ENCODE data around the gene PRR20G. TPM values are rescaled to one million over a fixed set of nuclear protein-coding genes. Genes with fewer than 3 reads are reported as not detected.
"Not testable (repeated sequence)": the region's sequence is repeated elsewhere in the genome, so short reads cannot be mapped to it uniquely, and the experiment has no call there.

PRR20G gene
- total RNA-seq, 1 donor from 2014 or later, result not detected

DNA sequence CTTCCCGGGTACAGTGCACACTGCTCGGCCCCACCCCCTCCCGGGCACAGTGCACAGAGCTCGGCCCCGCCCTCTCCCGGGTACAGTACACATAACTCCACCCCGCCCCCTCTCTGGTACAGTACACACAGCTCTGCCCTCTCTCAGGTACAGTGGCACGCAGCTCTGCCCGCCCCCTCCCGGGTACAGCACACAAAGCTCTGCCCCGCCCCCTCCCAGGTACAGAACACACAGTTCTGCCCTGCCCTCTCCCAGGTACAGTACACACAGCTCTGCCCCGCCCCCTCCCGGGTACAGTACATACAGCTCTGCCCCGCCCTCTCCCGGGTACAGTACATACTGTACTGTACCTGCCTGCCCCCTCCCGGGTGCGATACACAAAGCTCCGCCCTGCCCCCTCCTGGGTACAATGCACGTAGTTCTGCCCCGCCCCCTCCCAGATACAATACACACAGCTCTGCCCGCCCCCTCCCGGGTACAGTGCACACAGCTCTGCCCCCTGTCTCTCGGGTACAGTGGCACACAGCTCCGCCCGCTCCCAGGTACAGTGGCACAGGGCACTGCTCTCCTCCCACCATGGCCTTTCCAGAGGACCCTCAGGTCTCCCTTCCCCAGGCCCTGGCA lies 16.4 kb upstream of the PRR20G start:
- no peak for DNase-seq (ENCODE audit: extremely low read depth, low read depth, low spot score)

DNA sequence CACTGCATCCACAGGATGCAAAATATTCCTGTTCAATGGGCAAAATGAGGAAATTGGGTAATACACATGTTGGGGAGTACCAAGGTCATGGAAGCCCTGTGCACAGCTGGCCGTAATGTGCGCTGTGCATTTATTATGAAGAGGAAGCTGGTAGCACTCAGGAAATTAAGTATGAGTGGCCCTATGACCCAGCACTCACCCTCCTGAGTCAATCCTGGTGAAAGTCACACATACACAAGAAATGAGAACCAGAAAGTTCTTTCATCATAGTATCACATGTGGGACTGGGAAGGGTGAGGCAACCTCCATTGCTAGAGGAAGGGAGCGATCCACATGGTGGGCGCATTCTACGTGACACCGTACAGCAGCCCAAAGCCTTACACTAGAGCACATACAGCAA lies 11.4 kb upstream of the PRR20G start:
- DNase-seq (ENCODE audit: extremely low read depth, low read depth, low spot score), result no peak

DNA sequence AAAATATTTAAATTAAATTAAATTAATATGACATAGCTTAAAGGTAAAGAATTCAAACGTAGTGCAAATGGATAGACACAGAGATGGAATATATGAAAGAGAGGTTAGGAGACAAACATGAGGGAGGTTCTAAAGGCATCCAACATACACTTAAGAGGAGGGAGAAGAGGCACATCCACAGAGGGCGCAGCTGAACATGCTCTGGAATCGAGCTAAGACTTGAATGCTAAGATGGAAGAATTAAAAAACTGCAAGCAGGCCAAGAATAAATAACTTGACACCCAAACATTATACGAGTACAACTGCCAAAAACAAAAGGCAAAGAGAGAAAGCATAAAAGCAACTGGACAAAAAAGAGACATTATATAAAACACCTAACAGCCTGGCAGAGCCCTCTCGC lies 9.1 kb upstream of the PRR20G start:
- DNase-seq (ENCODE audit: extremely low read depth, low read depth, low spot score), result no peak

DNA sequence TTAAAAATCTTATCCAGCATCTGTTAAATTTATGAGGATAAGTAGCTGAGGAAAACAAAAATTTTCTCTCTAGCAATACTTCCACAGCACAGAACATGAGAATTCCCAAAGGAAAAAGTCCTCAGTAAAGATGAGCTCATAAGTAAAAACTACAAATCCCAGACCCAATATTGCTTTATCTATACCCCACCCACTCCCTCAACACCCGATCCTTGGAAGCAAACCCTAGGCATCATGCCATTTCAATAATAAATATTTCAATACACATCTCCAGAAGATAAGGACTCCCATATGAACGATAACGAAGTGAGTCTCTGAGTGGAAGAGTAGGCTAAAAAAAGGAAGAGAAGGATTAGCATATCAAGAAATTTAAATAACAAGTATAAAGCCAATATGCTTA lies 8.3 kb upstream of the PRR20G start:
- no peak for DNase-seq (ENCODE audit: extremely low read depth, low read depth, low spot score)

DNA sequence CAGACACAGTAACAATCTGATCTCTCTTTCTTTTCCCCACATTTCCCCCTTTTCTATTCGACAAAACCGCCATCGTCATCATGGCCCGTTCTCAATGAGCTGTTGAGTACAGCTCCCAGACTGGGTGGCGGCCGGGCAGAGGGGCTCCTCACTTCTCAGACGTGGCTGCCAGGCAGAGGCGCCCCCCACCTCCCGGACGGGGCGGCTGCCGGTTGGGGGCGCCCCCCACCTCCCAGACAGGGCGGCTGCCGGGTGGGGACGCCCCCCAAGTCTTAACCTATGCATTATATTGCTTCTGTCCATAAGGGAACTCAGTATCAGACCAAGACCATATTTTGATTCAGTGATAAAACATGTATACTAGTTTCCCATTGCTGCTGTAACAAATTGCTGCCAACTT lies 5.8 kb upstream of the PRR20G start:
- DNase-seq (ENCODE audit: extremely low read depth, low read depth, low spot score), result not testable (repeated sequence)

DNA sequence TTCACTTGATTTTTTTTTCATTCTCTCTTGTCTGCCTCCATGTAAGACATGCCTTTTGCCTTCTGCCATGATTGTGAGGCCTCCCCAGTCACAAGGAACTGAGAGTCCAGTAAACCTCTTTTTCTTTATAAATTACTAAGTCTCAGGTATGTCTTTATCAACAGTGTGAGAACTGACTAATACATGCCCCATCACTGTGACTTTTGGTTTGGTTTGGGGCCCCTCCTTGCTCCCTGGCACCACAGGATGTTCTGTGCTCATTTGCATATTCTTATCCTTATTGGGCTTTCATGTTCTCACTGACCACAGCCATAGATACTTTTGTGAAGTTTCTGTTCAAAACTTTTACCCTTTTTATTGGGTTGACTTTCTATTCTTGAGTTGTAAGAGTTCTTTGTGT lies 3.8 kb upstream of the PRR20G start:
- DNase-seq (ENCODE audit: extremely low read depth, low read depth, low spot score), result no peak

DNA sequence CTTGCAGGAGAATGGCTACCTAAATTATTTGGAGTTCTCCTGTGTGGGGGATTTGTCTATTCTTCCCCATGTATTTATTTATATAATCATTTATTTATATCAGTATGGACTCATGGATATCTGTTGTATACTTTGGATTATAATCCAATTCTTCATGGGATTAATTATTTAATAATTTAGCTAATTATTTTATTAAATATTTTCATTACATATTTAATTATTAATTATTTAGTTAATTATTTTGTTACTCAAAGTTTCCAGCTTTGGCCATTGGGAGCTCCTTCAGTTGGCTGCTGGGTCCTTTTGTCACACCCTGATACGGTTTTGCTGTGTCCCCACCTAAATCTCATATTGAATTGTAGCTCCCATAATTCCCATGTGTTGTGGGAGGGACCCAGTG lies 3.3 kb upstream of the PRR20G start:
- DNase-seq (ENCODE audit: extremely low read depth, low read depth, low spot score), result no peak

DNA sequence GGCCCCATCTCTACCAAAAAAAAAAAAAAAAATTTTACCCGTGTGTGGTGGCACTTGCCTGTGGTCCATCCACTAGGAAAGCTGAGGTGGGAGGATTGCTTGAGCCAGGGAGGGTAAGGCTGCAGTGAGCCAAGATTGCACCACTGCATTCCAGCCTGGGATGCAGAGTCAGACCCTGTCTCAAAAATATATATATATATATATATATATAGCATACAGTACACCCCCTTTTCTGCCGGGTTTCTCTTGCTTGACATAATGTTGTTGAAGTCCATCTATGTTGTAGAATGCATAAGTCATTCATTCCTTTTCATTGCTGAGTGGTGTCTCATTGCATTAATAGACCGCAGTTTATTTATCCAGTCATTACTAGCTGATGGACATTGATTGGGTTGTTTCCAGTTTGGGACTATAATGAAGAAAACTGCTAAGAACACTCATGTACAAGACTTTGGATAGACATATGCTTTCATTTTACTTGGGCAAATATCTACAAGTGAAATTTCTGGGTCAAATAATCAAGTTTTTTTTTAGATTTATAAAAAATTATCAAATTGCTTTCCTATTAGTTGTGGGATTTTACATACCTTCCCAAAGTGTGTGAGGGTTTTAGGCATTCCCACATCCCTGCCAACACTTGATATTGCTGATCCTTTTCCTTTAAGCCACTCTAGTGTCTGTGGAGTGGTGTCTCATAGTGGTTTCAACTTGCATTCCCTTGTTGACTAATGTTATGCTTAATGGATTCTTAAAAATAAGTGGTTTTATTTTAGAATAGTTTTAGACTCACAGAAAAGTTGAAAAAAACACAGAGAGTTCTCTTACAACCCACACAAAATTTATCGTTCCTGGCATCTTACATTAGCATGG lies 2.1 kb upstream of the PRR20G start:
- DNase-seq (ENCODE audit: extremely low read depth, low read depth, low spot score), result no peak

DNA sequence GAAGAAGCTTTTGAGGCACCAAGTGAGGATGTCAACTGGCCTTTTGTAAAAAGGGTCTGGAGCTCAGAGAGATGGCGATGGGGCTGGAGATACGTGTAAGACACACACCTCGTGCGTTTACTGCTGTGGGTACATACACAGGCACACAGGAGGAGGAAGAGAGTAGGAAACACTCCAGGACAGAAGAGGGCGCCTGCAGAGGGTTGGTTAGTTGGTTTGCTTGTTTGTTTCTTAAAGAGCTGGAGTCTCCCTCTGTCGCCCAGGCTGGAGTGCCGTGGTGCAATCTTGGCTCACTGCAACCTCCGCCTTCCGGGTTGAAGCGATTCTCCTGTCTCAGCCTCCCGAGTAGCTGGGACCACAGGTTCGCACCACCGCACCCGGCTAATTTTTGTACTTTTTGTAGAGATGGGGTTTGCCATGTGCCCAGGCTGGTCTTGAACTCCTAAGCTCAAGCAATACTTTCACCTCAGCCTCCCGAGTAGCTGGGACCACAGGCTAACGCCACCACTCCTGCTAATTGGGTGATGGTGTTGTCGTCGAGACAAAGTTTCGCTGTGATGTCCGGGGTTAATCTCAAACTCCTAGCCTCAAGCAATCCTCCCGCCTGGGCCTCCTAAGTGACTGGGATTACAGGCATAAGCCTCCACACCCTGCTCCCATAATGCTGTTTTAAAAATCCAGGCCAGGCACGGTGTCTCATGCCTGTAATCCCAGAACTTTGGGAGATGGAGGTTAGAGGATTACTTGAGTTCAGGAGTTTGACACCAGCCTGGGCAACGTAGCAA lies 1.3 kb upstream of the PRR20G start:
- no peak for DNase-seq (ENCODE audit: extremely low read depth, low read depth, low spot score)

DNA sequence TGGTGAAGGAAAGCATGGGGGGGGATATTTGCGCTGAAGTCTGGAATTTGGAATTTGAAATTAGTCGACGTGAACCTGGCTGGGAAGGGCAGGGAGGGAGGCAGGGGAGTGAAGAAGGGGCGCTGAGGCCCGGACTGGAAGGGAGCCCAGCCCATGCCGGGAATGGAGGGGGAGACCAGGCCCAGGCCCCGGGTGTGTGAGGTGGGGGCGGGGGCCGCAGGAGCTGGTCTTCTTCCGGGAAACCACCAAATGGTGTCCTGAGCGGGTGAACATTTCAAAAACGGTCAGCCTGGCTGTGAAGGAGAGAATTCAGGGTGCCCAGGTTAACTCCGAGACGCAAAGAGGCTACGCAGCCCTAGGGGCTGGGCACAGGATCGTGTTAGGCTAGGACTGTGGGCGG lies 497 bp upstream of the PRR20G start:
- DNase-seq (ENCODE audit: extremely low read depth, low read depth, low spot score), result no peak

DNA sequence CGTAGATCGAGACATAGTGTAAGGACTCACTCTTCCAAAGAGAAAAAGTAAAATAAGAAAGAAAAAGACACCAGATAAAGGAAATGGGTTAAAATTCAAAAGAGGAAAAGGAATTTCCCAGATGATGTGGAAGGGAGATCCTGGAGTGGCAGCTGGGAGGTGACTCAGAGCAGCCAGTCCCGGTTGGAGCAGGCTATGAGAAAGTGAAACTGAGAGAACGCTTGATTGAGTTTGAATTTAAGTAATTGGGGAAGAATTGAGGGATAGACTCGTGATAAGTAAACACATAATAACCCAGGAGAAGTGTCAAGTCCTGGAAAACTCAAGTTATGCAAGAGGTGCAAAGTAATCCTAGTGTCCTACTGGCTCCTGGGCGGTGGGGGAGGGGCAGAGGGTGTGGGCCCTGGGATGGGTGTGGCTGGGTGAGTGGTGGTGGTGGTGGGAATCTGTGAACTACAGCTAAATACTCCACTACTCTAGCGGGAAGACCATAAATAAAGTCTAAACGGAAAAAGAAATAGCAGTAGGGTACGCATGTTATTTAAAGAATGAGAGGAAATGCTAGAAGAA lies 1.2 kb downstream of the PRR20G start:
- DNase-seq (ENCODE audit: extremely low read depth, low read depth, low spot score), result no peak

DNA sequence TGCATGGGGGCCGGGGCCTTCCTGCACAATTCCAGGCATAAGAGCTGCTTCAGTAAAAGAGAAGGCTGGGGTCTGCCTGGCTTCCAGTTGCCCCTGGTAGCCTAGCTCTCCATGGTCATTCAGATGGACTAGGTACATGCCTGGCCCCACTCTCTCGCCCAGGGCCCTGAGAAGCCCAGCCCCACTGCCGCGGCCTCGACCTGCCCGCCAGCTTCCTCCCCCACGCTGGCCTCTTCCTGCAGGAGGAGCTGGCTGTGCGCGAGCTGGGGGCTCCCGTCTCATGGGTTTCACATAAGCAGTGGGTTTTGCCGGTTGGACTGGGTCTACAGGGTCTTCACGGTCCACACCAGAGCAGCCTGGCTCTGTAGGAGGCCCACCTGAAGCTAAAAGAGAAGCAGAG lies 3.6 kb downstream of the PRR20G start:
- no peak for DNase-seq (ENCODE audit: extremely low read depth, low read depth, low spot score)

DNA sequence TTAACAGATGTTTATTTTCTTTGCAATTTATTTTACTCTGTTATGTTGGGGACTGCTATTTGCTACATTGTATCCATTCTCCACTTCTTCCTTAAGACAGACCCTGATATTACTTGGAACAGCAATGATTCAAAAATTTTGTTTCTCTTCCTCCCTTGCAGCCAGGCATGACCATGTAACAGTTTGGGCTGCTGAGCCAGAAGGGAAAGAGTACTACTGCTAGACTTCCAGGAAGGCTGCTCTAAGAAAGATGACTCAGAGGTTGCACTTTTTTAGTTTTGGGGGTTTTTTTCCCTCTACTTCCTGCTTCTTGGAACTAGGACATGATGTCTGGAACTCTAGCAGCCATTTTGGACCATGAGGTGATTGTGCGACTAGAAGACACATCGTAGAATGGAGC lies 10.3 kb downstream of the PRR20G start:
- no peak for DNase-seq (ENCODE audit: extremely low read depth, low read depth, low spot score)

DNA sequence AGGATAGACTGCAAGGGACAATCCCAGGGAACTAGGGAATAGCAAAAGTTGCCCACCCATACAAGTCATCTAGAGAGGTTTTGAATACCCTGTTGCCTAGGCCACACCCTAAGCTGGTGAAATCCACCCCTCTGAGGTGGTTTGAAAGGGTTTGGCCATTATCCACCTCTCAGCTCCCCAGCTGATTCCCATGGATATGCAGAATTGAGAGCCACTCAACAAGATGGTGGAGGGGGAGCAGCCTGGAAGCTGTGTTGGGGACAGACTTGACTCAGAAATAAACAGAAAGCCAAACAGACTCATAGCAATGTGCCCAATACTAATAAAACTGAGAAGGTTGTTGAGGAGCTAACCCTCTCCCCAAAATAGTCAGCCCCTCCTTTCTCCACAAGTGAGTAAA lies 10.9 kb downstream of the PRR20G start:
- DNase-seq (ENCODE audit: extremely low read depth, low read depth, low spot score), result no peak

DNA sequence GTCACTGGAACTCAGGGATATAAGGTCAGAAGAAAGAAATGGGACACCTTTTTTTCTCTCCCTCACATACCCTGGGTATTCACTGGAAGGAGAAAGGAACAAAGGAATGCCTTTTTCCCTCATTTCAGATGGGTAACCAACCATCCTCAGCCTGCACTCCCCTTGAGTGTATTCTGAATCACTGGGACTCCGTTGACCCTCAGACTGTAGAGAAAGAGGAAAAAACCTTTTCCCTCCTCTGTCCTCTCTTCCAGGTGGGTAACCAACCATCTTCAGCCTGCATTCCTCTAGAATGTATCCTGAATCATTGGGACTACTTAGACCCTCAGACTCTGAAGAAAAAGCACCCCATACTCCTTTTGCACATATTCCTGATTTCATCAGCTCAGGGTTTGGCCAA lies 11.4 kb downstream of the PRR20G start:
- no peak for DNase-seq (ENCODE audit: extremely low read depth, low read depth, low spot score)

DNA sequence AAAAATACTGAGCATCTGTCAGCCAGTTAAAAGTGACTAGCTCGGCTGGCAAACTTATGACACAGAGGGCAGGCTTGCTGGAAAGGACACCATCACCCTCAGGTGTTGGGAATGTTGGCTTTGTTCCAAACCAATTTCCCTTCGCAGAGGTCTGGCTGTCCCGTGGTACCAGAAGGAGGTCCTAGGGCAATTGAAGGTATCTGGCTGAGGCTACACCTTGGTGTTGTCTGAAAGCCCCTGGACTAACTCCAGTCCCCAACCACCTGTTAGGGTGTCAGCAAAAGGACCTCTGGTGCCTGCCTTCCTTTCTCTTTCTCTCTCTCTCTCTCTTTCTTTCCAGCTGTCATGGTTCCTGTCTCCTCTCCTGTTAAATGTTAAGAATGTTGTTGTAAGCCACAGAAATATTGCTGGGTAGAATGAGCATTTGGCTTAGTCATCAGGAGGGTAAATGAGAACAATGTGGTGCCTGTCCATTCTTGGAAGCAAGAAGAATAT lies 12.5 kb downstream of the PRR20G start:
- no peak for DNase-seq (ENCODE audit: extremely low read depth, low read depth, low spot score)

DNA sequence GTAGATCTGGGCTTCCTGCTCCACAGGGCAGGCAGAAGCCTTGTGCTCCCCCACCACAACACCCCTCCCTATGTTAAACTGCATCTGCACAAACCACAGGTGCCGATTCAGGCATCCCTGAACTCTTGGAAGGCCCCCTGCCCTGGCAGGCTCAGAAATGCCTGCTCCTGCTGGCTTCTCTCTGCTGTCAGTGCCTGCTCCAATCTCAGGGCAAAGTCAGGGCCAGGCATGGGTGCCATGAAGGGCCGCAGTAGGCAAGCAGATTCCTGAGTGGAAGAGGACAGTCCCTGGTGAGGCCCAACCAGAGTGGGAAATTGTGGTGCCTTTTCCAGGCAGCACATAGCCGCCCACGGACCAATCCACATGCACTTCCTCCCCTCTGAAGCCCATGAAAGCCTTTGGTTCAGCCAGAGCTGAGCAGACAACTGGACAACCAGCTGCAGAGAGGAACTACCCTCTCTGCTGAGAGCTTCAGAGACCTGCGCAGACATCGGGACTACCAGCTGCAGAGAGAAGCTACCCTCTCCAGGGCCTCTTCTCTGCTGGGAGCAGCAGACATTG lies 13.6 kb downstream of the PRR20G start:
- no peak for DNase-seq (ENCODE audit: extremely low read depth, low read depth, low spot score)

DNA sequence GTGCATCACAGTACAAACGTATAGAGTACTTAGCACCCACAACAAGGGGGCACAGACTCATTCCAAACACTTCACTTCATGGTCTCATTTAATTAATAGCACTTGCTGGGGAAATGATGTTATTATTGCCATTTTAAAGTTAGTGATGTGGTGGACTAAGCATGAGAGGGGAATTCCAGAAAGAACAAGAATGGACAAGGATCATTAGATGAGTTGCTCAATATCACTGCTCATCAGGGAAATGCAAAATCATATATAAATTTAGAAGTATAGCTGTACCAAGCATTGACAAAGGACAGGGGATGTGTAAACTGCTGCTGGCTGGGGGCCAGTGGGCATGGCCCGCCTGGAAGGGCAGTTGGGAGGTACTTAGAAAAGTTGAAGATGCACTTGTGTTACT lies 14.6 kb downstream of the PRR20G start:
- DNase-seq (ENCODE audit: extremely low read depth, low read depth, low spot score), result no peak

DNA sequence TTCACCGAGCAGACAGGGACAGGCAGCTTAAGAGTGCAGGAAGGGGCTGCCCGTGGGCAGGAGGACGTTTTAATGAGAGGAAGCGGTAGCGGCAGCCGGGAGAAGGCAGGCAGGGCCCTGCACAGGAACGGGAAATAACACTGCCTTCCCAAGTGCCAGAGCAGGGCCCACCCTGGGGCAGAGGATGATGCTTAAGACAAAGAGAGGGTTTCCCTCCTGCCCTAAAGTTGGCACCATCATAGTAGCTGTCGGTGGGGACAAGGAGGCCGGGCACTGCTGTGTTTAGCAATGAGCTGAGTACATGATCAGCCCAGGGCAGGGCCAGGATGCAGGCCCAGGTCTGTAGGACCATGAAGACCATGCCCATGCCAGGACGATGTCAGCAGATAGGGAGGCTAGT lies 21.7 kb downstream of the PRR20G start:
- no peak for DNase-seq (ENCODE audit: extremely low read depth, low read depth, low spot score)

DNA sequence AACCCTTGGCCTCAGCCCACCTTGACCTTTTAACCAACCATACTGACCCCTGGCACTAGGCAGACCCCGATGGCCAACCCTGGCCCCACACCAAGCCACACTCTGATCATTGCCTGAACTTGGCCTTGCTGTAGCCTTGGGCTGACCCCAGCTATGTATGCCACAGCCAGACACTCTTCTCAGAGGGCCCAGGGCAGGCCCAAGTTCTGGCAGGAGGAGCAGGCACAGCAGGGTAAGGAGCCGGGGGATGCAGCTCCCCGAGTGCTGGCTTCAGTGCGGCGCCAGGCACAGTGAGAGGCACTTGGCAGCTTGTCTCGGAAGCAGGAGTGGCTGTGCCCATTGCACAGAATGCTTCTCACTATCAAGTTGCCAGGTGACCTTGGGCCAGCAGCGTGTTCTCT lies 22.3 kb downstream of the PRR20G start:
- DNase-seq (ENCODE audit: extremely low read depth, low read depth, low spot score), result no peak

All from glomerular endothelial cell (primary cell).